Hematopoietic multipotent progenitor cell treated with erythropoietin and hydrocortisone succinate and interleukin-3 and kit ligand, for 4 days (in vitro differentiated cells): ENCODE results near the gene RNF41.
A peak's percentile ranks its signal among the peaks of the same experiment; 100 is the strongest.
"Not testable (repeated sequence)": the region's sequence is repeated elsewhere in the genome, so short reads cannot be mapped to it uniquely, and the experiment has no call there.

Source experiments
- DNase-seq: peaks from one replicate; pipeline ENCODE4 v3.0.0-alpha.2; 2015

RNF41 gene

GRCh38 chr12:56206452-56207166, 15.1 kb downstream of the RNF41 start:
- DNase-seq, result peak; percentile 76

- DNase-seq, result peak; percentile 79
Observed at GRCh38 chr12:56205445-56205844, 16.3 kb downstream of the RNF41 start.

GRCh38 chr12:56204275-56204674, 17.4 kb downstream of the RNF41 start:
- no peak for DNase-seq

GRCh38 chr12:56202838-56203237, 18.9 kb downstream of the RNF41 start:
- DNase-seq, result no peak

DNA sequence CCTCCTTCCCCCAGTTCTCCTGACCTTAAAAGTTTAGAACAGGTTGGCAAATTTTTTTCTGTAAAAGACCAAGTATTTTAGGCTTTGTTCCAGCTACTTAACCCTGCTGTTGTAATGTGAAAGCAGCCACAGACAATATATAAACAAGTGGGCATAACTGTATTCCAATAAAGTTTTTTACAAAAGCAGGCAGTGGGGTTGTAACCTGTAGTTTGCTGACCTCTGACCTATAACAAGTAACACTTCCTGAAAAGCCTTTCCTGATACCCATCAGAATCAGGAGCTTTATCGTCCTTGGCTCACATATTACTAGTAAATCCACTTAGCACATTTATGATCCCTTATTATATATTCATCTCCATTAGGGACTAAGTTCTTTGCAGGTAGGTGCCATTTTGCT, 19.4 kb downstream of the RNF41 start:
- no peak for DNase-seq

DNA sequence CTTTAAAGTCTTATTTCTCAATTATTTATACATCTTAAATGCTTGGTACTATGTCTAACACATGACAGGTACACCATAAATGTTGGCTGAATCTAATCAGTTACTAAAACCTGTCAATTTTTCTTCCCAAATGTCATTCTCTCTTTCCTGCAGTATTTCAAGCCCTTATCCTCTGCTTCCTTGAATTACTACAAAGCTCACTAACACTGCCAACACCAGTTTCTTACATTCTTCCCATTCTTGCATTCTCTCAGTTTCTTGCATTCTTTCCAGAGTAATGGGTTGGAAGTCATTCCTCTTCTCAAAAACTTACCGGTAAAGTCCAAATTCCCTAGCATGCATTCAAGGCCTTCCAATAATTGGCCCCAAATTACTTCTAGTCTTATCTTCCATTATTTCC, 22.9 kb downstream of the RNF41 start:
- DNase-seq, result no peak

GRCh38 chr12:56197921-56198635, 23.6 kb downstream of the RNF41 start:
- no peak for DNase-seq

- not testable (repeated sequence) for DNase-seq
Observed at GRCh38 chr12:56196818-56197550, 24.7 kb downstream of the RNF41 start.

GRCh38 chr12:56193025-56193578, 28.6 kb downstream of the RNF41 start:
- DNase-seq, result peak; percentile 96

- no peak for DNase-seq
Observed at GRCh38 chr12:56192582-56192981, 29.1 kb downstream of the RNF41 start.

DNA sequence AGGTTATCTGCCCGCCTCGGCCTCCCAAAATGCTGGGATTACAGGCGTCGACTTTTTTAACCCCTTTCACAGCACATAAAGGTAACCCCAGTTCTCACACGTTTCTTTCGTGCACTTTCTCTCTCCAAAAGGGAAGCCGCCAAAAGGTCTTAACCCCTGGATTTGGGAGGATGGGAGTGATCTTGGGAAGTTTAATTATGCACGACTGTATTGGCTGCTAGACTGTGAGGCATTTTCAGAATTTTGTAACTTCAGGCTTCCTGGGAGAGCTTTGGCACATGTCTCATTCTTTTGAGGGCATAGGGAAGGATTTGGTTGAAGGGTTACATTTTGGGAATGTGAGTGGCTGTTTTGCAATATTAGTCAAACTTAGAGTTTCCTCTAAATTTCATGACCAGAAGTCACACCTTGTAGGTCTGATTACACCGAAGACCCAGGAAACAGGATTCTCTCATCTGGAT, 31.0 kb downstream of the RNF41 start:
- no peak for DNase-seq

DNA sequence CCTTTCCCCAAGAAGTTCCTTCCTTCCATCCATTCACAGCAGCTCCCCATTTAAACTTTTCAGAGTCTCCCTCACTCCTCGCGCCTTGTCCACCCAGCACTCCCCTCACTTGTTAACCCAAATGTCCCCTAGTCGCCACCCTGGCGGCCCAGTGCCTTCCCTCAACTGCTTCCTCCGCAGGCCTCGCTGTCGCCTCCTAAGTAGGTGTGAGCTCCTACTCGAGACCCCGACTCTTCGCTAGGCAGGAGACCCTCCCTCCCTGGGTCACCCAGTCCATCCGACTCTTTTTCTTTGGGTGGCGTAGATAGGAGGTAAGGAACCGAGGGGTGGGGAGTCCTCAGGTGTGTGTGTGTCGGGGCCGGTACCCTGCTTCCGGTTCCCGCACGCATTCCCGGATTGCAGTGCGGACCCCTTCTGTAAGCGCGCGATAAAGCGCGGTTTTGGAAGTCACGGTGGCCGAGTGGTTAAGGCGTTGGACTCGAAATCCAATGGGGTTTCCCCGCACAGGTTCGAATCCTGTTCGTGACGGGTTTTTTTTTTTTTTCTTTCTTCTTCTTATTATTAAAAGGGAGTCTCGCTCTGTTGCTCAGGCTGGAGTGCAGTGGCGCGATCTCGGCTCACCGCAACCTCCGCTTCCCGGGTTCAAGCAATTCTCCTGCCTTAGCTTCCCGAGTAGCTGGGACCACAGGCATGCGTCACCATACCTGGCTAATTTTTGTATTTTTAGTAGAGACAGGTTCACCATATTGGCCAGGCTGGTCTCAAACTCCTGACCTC, 31.6 kb downstream of the RNF41 start:
- peak; percentile 94 for DNase-seq

- DNase-seq, result peak; percentile 95
Observed at GRCh38 chr12:56189099-56189917, 32.4 kb downstream of the RNF41 start, which contains the start of gene SMARCC2. Gene SMARCC2 (minus strand): TSS chr12:56189483. CDS start chr12:56189461, 22 bp downstream.

DNA sequence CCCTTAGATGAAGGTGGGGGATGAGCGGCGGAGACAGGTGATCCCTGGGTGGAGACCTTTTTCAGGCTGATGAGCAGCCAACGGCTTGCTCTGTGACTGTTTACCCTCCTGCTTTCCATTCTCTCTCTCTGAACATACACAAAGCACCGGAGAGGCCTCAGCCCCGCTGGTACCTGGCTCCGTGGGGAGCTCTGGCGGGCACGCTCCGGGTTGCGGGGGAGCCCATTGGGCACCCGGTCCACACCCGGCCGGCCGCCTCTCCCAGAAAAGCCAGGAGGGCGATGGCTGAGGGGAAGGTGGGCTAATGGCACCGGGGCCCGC, 33.0 kb downstream of the RNF41 start:
- no peak for DNase-seq

GRCh38 chr12:56188131-56188777, 33.5 kb downstream of the RNF41 start:
- DNase-seq, result peak; percentile 49

DNA sequence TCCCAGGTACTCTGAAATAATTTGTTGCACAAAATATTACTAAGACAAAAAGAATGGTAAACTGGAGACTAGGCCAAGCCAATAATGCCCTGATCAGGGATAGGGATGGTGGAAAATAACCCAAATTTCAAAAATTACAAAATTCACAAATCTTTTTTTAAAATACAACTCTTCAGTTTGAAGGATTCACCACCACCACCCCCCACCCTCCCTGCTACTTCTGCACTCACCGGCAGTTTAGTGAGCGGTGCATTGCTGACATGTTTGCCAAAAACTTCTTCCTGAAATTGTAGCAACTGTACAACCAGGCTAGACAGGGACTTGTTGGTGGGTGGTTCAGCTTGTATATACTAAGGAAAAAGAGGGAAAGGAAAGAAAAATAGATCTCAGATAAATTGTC, 34.8 kb downstream of the RNF41 start:
- peak; percentile 24 for DNase-seq

- no peak for DNase-seq
Observed at GRCh38 chr12:56178347-56178746, 43.4 kb downstream of the RNF41 start.

DNA sequence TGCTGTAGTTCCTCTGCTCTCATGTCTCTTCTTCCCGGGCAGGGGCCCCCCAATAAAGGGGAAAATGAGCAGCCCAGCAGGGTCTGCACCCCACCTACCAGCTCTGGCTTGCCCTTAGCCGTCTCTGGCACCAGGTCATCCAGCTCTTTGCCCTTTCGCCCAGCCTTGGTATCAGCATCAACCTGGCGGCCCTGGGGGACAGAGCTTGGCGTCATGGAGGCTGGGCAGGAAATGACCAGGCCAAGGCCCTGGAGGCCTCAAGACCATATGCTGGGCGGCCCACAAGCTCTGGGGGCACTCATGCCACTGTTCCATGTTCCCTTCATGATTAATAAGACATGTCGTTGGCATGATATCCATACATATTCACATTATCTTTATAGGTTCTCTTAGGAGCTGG, 48.9 kb downstream of the RNF41 start:
- no peak for DNase-seq

GRCh38 chr12:56169229-56169759, 52.4 kb downstream of the RNF41 start:
- no peak for DNase-seq

DNA sequence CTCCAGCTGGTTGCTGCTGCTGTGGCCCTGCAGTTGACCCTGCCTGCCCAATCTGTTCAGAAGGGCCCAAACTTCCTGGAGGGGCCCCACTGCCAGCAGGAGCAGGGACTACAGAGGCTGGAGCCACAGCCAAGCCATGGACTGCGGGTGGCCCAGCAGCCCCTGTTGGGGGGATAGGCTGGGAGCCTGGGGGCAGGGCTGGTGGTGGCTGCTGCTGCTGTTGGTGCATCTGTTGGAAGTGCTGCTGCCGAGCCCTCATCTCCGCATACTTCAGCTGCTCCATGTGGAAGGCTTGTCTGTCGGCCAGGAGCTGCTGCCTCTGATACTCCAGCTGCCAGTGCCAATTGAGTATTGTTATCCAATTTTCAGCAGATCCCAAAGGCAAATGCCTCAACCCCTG, 56.4 kb downstream of the RNF41 start:
- no peak for DNase-seq

DNA sequence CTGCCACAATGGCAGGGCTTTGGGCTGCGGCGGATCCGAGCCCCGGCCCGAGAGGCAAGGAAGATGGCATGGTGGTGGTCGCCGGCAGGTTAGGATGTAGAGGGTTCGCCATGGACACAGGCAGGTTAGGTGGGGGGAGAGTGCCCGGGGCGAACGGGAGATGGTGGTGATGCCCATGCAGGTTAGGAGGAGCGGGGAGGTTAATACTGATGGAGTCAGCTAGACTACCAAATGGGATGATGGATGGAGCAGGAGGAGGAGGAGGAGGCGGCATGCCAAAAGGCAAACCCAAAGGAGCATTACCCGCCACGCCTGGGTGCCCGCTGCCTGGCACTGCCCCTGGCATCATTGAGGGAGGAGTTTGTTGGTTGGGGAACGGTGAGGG, 57.4 kb downstream of the RNF41 start:
- no peak for DNase-seq
